NB4 (cell line): ENCODE measurements around the gene KDM4D.

Experiments used
- CTCF ChIP-seq: IDR thresholded peaks from one replicate; pipeline ENCODE4 v1.5.1; 2012; ENCODE audit warnings: low read depth, low read length
- MAX ChIP-seq: IDR thresholded peaks from 2 replicates; pipeline ENCODE4 v1.6.1; 2011; ENCODE audit warnings: low read depth, low read length
- MYC ChIP-seq: IDR thresholded peaks from 2 replicates; pipeline ENCODE4 v1.6.1; 2011; ENCODE audit warnings: low read depth, low read length

GRCh38 chr11:94924171-94924572 is 49.3 kb upstream of the KDM4D start:
- TF ChIP-seq CTCF (no peak), MYC (no peak), MAX (no peak)
